HG02798 (cell line): ENCODE results near the gene ZNF287.

Experiments
- ATAC-seq: cut with Tn5 transposase; IDR thresholded peaks from one replicate; pipeline ENCODE4 v1.9.1; 2021; ENCODE audit warnings: mild to moderate bottlenecking; ENCODE audit not compliant: unreplicated experiment, poor library complexity

ZNF287 gene

DNA sequence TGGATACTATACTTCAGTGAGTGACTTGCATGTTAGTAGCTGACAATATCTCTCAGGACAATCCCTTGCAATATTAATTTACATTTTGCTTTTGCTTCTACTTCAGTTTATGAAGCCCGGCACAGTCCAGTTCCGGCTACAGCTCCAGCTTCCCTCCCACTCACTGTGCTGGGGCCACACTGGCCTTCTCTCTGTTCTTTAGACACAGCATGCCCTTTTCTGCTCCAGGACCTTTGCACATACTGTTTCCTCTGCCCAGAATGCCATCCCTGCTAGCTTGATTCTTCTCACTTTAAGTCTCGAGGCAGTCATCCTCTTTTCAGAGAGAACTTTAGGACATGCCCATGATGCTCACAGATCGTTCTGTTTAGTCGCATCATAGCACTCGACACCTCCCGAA is 51.5 kb downstream of the ZNF287 start:
- no peak for ATAC-seq

DNA sequence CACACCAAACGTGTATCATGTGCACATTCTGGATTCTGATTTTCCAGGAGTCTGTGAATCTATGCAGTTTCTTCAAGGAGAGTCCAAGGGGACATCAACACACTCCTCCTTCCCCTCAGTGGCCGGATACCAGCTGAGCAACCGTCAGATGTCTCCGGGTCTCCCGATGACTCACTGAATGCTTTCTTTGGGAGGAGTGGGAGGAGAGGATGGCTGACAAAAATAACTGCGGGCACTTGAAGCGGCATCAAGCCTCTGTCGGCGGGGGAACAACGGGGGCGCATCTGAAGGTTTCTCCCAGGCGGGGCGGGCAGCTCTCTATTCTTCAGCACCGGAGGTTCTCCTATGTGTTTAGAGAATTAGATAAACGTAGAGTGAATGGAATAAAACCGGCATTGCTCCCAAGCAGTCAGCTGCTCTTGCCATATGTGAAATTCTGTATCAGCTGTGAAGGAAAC is 52.4 kb downstream of the ZNF287 start:
- ATAC-seq = no peak

DNA sequence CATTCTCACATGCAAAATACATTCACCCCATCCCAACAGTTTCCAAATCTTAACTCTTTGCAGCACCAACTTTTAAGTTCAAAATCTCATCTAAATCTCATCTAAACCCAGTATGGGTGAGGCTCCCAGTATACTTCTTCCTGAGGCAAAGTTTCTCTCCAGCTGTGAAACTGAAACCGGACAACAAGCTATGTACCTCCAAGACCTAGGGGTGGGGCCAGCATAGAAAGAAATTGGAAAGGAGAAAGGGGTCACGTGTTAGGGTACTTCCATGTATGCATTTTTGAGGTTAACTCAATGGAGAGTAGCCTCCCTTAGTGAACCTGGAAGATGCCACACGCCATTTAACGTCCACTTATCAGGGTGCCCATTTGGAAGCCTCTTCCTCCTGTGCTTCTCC is 53.1 kb downstream of the ZNF287 start:
- ATAC-seq = no peak

DNA sequence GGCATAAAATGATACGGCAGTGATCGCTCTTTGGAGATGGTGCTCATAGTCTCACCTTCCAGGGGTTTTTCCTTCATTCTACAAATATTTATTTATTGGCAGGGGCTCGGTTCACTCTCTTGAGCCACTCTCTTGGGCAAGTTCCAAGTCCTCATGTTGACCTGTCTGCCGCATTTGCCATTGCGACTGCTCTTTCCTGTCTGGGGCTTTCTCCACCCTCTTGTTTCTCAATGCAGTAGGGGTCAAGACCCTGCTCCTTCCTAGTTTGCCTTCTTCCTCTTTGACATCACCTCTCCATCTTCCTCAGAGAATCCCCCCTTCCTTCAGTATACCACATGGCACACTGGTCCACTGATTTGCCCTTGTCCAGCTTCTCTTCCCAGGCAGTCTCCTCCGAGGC is 55.1 kb downstream of the ZNF287 start:
- ATAC-seq = no peak

- no peak for ATAC-seq
Measured at GRCh38 chr17:16512011-16512410, 57.0 kb downstream of the ZNF287 start.

GRCh38 chr17:16511593-16511992 is 57.4 kb downstream of the ZNF287 start:
- no peak for ATAC-seq

GRCh38 chr17:16507918-16508533 is 61.0 kb downstream of the ZNF287 start:
- ATAC-seq = no peak

DNA sequence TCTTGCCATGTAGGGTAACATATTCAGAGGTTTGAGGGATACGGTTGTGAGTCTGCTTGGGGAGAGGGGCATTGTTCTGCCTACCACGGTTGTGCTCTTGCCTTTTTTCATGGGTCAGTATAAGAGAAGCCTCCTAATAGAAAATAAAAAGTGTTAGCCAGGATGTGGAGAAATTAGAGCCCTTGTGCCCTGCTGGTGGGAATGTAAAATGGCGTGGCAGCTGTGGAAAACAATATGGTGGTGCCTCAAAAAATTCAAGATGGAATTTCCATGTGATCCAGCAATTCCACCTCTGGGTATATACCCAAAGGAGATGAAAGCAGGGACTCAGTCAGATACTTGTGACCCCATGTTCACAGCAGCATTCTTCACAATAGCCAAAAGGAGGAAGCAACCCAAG is 62.8 kb downstream of the ZNF287 start:
- no peak for ATAC-seq

- ATAC-seq = no peak
Measured at GRCh38 chr17:16504984-16505383, 64.0 kb downstream of the ZNF287 start.
